Measurements from ENCODE around the gene AAR2.

Gene AAR2

GRCh38 chr20:36235892-36236785 is at the start of gene AAR2:
Gene AAR2, plus strand, starts transcription at chr20:36236478. Its CDS starts 3,391 bp downstream, at chr20:36239869.
- peak; percentile 80 for DNase-seq (ENCODE audit: low read depth)

- no peak for DNase-seq (ENCODE audit: low read depth)
Measured at GRCh38 chr20:36193977-36194712, 42.1 kb upstream of the AAR2 start.

GRCh38 chr20:36196676-36197075 is 39.6 kb upstream of the AAR2 start:
- no peak for DNase-seq (ENCODE audit: low read depth)

DNA sequence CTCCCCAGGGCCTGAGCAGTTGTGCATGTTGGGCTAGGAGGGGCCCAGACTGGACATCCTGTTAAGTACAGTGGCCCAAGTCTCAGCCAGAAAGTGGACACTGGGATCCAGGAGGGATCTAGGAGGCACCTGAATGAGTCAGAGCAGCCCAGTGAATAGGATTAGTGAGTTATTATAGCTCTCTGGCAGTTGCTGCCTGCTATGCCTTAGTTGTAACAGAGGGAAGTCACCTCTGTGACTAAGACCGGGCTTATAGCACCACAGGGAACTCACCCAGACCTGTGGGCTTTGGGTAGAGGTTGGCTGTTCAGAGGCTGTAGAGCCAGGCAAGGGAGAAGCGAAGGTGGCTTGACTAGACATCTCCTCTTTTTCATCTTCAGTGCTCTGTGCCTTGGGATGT is 39.0 kb upstream of the AAR2 start:
- no peak for DNase-seq (ENCODE audit: low read depth)

DNA sequence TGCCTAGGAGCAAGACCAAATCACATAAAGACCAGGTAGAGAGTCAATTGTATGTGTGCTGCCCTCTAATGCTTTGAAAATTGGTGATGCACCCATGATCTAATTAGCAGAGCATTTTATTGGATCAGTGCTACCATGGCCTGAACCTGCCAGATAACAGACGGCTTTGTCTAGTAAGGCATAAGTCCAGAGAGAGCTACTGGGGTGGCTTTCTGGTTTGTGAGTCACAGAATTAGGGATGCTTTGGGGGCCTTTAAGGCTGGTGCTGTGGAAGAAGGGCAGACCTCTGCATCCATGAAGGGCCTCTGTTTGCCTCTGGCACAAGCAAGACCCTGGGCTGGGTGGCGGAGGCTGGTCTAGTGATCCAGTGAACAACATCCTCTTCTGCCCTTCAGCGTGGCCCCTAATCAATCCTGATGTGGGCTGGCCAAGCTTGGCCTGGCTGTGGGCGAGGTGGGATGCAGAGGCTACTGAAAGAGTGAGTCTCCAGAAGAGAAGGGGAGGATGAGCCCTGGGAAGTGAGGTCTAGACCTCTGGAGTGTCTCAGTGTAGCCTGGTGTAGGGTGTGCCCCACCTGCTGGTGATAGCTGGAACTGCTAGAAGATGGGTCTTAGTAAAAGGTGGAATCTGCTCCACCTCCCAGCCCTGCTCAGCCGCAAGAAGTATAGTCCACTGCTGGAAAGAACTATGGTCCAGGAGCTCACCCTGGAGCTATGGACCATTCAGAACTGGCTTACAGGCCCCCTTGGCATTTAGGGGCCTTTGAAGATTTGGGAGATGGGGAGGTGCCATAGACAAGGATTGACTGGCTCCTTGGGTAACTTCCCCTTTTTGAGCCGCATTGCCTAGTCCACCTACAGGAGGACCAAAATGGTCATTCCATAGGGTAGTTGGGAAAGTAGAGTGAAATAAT is 36.7 kb upstream of the AAR2 start:
- peak; percentile 60 for DNase-seq (ENCODE audit: low read depth)

DNA sequence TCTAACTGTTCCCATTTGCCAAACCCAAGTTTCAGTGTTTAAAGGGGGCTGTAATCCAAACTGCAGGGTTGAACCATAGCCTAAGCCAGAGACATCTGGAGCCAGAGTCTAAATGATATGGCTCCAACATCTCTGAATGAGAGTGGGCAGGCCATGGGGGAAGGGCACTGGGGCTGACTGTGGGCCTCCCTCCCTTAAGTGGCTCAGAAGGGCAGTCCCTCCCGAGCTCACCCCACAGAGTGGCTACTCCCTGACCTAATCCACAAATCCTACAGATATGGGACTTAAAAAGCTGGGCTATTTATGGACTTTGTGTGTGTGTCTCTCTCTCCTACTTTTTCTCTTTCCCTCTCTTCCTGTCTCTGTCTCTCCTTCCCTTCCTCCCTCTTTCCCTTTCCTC is 35.8 kb upstream of the AAR2 start:
- no peak for DNase-seq (ENCODE audit: low read depth)

DNA sequence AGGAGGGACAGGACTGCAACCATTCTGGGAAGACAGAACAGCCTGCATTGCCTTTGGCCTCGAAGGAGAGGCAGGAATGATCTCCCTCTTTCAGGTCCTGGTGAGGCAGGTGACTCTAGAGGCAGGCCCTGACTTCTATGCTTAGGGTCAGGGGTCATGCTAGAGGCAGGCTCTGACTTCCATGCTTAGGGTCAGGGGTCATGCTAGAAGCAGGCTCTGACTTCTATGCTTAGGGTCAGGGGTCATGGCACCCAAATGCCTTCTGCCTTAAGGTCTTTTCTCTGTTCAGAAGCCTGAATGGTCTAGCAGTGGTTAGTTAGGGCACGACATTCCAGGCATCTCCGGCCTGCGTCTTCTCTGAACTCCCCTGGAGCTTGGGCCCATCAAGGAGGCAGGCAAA is 35.1 kb upstream of the AAR2 start:
- no peak for DNase-seq (ENCODE audit: low read depth)

GRCh38 chr20:36202891-36203338 is 33.4 kb upstream of the AAR2 start:
- peak; percentile 18 for DNase-seq (ENCODE audit: low read depth)

DNA sequence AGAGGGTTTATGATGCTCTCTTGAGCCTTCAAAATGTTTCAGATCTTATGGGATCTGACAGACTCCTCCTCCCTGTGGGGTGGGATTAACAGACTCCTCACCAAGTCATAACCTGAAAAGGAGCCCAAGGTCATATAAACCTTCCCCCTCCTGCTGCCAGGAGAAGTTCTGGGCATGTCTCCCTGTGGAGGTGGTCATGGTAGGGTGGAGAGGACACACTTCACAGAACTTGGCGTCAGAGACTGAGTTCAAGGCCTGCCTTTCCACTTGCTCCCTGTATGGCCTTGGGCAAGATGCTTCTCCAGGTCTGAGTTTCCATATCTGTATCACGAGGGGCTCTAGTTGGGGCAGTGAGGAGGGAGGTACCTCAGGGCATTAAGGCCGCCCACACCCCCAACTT is 32.4 kb upstream of the AAR2 start:
- DNase-seq (ENCODE audit: low read depth): no peak

- DNase-seq (ENCODE audit: low read depth): peak; percentile 73
Measured at GRCh38 chr20:36205026-36205425, 31.3 kb upstream of the AAR2 start.

DNA sequence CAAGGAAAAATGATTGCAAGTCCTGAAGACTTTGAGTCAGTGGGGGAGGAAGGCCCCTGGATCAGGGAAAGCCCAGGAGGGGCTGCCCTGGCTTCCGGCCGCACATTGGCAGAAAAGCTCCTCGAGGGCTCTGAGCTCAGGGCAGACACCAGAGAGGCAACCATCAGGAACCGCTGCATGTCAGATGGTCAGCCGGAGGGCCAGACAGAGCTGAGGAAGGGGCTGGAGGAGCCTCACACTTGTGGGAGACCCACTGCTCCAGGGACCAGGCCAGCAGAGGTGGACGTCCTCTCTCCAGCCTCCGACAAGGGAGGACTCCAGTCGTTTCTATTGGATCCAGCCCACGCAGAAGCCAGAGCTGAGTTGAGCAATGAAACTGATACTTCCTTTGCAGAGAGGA is 30.2 kb upstream of the AAR2 start:
- DNase-seq (ENCODE audit: low read depth): no peak

- DNase-seq (ENCODE audit: low read depth): no peak
Measured at GRCh38 chr20:36206641-36207040, 29.6 kb upstream of the AAR2 start.

DNA sequence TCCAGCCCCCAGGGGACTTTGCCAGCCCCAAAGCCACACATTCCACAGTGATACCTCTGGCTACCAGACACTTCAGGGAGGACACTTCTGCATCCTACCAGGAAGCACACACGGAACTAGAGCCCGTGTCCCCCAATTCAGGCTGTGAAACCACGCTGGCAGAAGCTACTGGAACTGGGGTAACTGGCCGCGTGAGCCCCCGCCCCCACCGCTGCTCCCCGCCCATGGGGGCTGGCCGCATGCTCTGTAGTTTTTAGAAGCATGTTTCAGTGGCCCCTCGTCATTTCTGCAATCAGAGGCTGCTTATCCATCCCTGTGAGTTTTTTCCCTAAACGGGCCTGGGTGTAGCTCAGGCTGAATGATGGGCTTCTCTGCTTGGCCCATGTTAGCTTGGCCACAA is 28.7 kb upstream of the AAR2 start:
- no peak for DNase-seq (ENCODE audit: low read depth)

DNA sequence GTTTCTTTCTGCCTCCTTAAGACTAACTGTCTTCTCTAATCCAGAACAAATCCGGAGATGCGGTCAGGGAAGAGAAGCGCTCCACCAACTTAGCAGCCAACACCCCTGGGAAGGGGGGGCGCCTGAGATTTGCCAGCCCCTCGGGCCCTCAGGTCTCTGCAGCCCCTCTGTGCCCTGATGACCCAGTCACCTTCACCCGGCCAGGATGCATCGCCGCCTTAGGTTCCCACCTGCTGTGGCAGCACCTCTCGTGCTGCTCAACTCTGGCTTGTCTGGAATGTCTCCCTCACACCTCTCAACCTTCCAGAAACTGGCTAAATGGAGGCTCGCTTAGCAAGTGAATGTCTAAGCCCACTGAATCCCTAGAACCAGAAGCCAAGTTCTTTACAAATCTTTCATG is 28.0 kb upstream of the AAR2 start:
- no peak for DNase-seq (ENCODE audit: low read depth)

GRCh38 chr20:36210436-36211021 is 25.7 kb upstream of the AAR2 start:
- DNase-seq (ENCODE audit: low read depth): no peak

DNA sequence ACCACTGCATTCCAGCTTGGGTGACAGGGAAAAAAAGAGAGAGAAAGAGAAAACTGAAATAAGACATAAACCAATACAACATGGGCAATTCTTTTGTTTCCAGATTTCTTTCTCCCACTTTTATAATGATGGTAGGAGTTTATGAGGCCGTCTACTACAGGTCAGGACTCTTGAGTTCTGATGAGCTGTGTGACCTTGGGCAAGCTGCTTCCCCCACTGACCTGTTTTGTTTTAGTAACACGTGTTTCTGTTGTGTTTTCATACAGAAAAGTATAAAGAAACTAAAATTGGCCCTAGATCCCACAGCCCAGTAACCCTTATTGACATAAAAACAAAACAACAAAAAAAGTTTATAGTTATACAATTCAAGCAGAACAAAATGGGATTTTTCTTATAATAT is 22.9 kb upstream of the AAR2 start:
- no peak for DNase-seq (ENCODE audit: low read depth)

- DNase-seq (ENCODE audit: low read depth): peak; percentile 29
Measured at GRCh38 chr20:36214684-36215256, 21.5 kb upstream of the AAR2 start.

- no peak for DNase-seq (ENCODE audit: low read depth)
Measured at GRCh38 chr20:36215778-36216177, 20.5 kb upstream of the AAR2 start.

GRCh38 chr20:36216314-36217025 is 19.8 kb upstream of the AAR2 start:
- no peak for DNase-seq (ENCODE audit: low read depth)

DNA sequence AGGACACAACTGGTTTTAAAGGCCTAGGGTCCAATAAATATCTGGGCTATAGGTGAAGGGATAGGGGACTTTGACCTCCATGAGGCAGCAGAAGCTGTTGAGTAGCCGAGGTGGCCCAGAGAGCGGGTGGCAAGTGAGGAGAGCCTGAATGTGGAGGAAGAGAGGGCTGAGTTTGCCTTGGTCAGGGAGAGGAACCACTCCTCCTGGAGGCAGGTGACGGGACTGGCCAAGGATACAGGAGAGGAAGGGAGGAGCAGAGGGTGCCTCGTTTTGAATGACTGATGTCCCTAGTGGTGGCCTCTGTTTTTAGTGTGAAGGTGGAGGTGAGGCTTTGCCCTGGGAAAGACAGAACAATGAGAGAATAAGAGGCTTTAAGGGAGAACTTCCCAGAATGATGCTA is 19.1 kb upstream of the AAR2 start:
- DNase-seq (ENCODE audit: low read depth): no peak
